T-helper 2 cell treated with Interferon-gamma antibody and Interleukin-4, amounts not matched to agents 5 μg/mL and 100 μg/mL, for 36 hours (primary cell): ENCODE results near the gene MTUS2.

Source experiments
- DNase-seq: peaks from one replicate; pipeline ENCODE4 v3.0.0; 2021; ENCODE audit warnings: low spot score
- H3K27ac Mint-ChIP-seq: one replicate; pipeline ENCODE4 v1.8.0; 2021; ENCODE audit warnings: mild to moderate bottlenecking, mixed read lengths
- H3K27me3 Mint-ChIP-seq: one replicate; pipeline ENCODE4 v1.8.0; 2021; ENCODE audit warnings: low read depth, mixed read lengths
- H3K36me3 Mint-ChIP-seq: one replicate; pipeline ENCODE4 v1.8.0; 2021; ENCODE audit warnings: low read depth, mixed read lengths
- H3K4me1 Mint-ChIP-seq: one replicate; pipeline ENCODE4 v1.8.0; 2021; ENCODE audit warnings: low read depth, mixed read lengths
- H3K4me3 Mint-ChIP-seq: one replicate; pipeline ENCODE4 v1.8.0; 2022; ENCODE audit warnings: mild to moderate bottlenecking, moderate library complexity, mixed read lengths
- H3K9me3 Mint-ChIP-seq: one replicate; pipeline ENCODE4 v1.8.0; 2021; ENCODE audit warnings: mixed read lengths

The MTUS2 gene

GRCh38 chr13:29165216-29165615, 345.1 kb downstream of the MTUS2 start:
- no peaks in the 10 kb centered on the region for H3K9me3 Mint-ChIP-seq
- H3K27me3 Mint-ChIP-seq = no peaks in the 10 kb centered on the region
- no peak for DNase-seq
- H3K27ac Mint-ChIP-seq = no peak overlapping the region
- no peak overlapping the region for H3K4me3 Mint-ChIP-seq
- H3K36me3 Mint-ChIP-seq = no peaks in the 10 kb centered on the region
- no peaks in the 10 kb centered on the region for H3K4me1 Mint-ChIP-seq

GRCh38 chr13:29165840-29166239, 345.7 kb downstream of the MTUS2 start:
- DNase-seq = no peak
- no peaks in the 10 kb centered on the region for H3K4me1 Mint-ChIP-seq
- H3K9me3 Mint-ChIP-seq = no peaks in the 10 kb centered on the region
- no peaks in the 10 kb centered on the region for H3K27me3 Mint-ChIP-seq
- no peak overlapping the region for H3K4me3 Mint-ChIP-seq
- H3K36me3 Mint-ChIP-seq = no peaks in the 10 kb centered on the region
- no peak overlapping the region for H3K27ac Mint-ChIP-seq

- H3K4me1 Mint-ChIP-seq = no peaks in the 10 kb centered on the region
Measured at GRCh38 chr13:29170436-29171082, 350.4 kb downstream of the MTUS2 start.

GRCh38 chr13:29171244-29171643, 351.1 kb downstream of the MTUS2 start:
- Mint-ChIP-seq H3K36me3 (no peaks in the 10 kb centered on the region), H3K27ac (no peak overlapping the region), H3K27me3 (no peaks in the 10 kb centered on the region)

More at GRCh38 chr13:29170436-29171082, 350.4 kb downstream of the MTUS2 start:
- Mint-ChIP-seq H3K27ac (no peak overlapping the region), H3K9me3 (no peaks in the 10 kb centered on the region), H3K4me3 (no peak overlapping the region), H3K27me3 (no peaks in the 10 kb centered on the region), H3K36me3 (no peaks in the 10 kb centered on the region)
- DNase-seq = no peak

GRCh38 chr13:29174093-29174492, 354.0 kb downstream of the MTUS2 start:
- no peaks in the 10 kb centered on the region for H3K4me1 Mint-ChIP-seq
- H3K4me3 Mint-ChIP-seq = no peak overlapping the region

More at GRCh38 chr13:29171244-29171643, 351.1 kb downstream of the MTUS2 start:
- no peaks in the 10 kb centered on the region for H3K4me1 Mint-ChIP-seq
- no peak overlapping the region for H3K4me3 Mint-ChIP-seq
- no peaks in the 10 kb centered on the region for H3K9me3 Mint-ChIP-seq
- no peak for DNase-seq

GRCh38 chr13:29175250-29175873, 355.2 kb downstream of the MTUS2 start:
- H3K9me3 Mint-ChIP-seq = peaks cover 5% of the 10 kb centered on the region
- H3K36me3 Mint-ChIP-seq = no peaks in the 10 kb centered on the region
- no peak overlapping the region for H3K4me3 Mint-ChIP-seq
- no peak overlapping the region for H3K27ac Mint-ChIP-seq
- H3K27me3 Mint-ChIP-seq = no peaks in the 10 kb centered on the region
- DNase-seq = no peak
- H3K4me1 Mint-ChIP-seq = no peaks in the 10 kb centered on the region

More at GRCh38 chr13:29174093-29174492, 354.0 kb downstream of the MTUS2 start:
- no peak overlapping the region for H3K27ac Mint-ChIP-seq
- no peak for DNase-seq
- no peaks in the 10 kb centered on the region for H3K27me3 Mint-ChIP-seq
- H3K36me3 Mint-ChIP-seq = no peaks in the 10 kb centered on the region
- H3K9me3 Mint-ChIP-seq = peaks cover 5% of the 10 kb centered on the region

GRCh38 chr13:29180055-29180454, 359.9 kb downstream of the MTUS2 start:
- Mint-ChIP-seq H3K27me3 (no peaks in the 10 kb centered on the region), H3K9me3 (peaks cover 30% of the 10 kb centered on the region), H3K4me3 (no peak overlapping the region), H3K4me1 (no peaks in the 10 kb centered on the region), H3K27ac (no peak overlapping the region), H3K36me3 (no peaks in the 10 kb centered on the region)
- no peak for DNase-seq

GRCh38 chr13:29182216-29182615, 362.1 kb downstream of the MTUS2 start:
- Mint-ChIP-seq H3K36me3 (no peaks in the 10 kb centered on the region), H3K4me3 (no peak overlapping the region), H3K27ac (no peak overlapping the region), H3K4me1 (no peaks in the 10 kb centered on the region), H3K27me3 (no peaks in the 10 kb centered on the region), H3K9me3 (peaks cover 32% of the 10 kb centered on the region)
- no peak for DNase-seq

GRCh38 chr13:29185926-29186325, 365.8 kb downstream of the MTUS2 start:
- Mint-ChIP-seq H3K27me3 (no peaks in the 10 kb centered on the region), H3K27ac (no peak overlapping the region), H3K36me3 (no peaks in the 10 kb centered on the region), H3K9me3 (peaks cover 43% of the 10 kb centered on the region), H3K4me1 (no peaks in the 10 kb centered on the region), H3K4me3 (no peak overlapping the region)
- no peak for DNase-seq

- no peak overlapping the region for H3K4me3 Mint-ChIP-seq
- H3K36me3 Mint-ChIP-seq = no peaks in the 10 kb centered on the region
- DNase-seq = no peak
- H3K27me3 Mint-ChIP-seq = no peaks in the 10 kb centered on the region
- H3K27ac Mint-ChIP-seq = no peak overlapping the region
- H3K4me1 Mint-ChIP-seq = no peaks in the 10 kb centered on the region
- peaks cover 41% of the 10 kb centered on the region for H3K9me3 Mint-ChIP-seq
Measured at GRCh38 chr13:29187584-29187983, 367.4 kb downstream of the MTUS2 start.

- H3K4me3 Mint-ChIP-seq = no peak overlapping the region
- H3K27me3 Mint-ChIP-seq = no peaks in the 10 kb centered on the region
- DNase-seq = no peak
- peaks cover 26% of the 10 kb centered on the region for H3K9me3 Mint-ChIP-seq
- no peak overlapping the region for H3K27ac Mint-ChIP-seq
- H3K4me1 Mint-ChIP-seq = no peaks in the 10 kb centered on the region
- H3K36me3 Mint-ChIP-seq = no peaks in the 10 kb centered on the region
Measured at GRCh38 chr13:29190298-29190697, 370.2 kb downstream of the MTUS2 start.

- no peak for DNase-seq
- Mint-ChIP-seq H3K9me3 (peaks cover 37% of the 10 kb centered on the region), H3K27me3 (no peaks in the 10 kb centered on the region), H3K4me3 (no peak overlapping the region), H3K36me3 (no peaks in the 10 kb centered on the region), H3K27ac (no peak overlapping the region), H3K4me1 (no peaks in the 10 kb centered on the region)
Measured at GRCh38 chr13:29193083-29193482, 372.9 kb downstream of the MTUS2 start.

- Mint-ChIP-seq H3K36me3 (no peaks in the 10 kb centered on the region), H3K27me3 (no peaks in the 10 kb centered on the region), H3K4me3 (no peak overlapping the region), H3K27ac (no peak overlapping the region), H3K4me1 (no peaks in the 10 kb centered on the region), H3K9me3 (peaks cover 49% of the 10 kb centered on the region)
- no peak for DNase-seq
Measured at GRCh38 chr13:29195456-29195855, 375.3 kb downstream of the MTUS2 start.

- no peak for DNase-seq
- Mint-ChIP-seq H3K4me3 (no peak overlapping the region), H3K36me3 (no peaks in the 10 kb centered on the region), H3K27ac (no peak overlapping the region), H3K4me1 (no peaks in the 10 kb centered on the region), H3K9me3 (peaks cover 52% of the 10 kb centered on the region), H3K27me3 (no peaks in the 10 kb centered on the region)
Measured at GRCh38 chr13:29196409-29197074, 376.4 kb downstream of the MTUS2 start.
